HG02981 (cell line): ENCODE measurements around the gene FOXJ3.

Source experiments
- ATAC-seq: cut with Tn5 transposase; IDR thresholded peaks from one replicate; pipeline ENCODE4 v1.9.1; 2021; ENCODE audit warnings: mild to moderate bottlenecking, moderate library complexity; ENCODE audit not compliant: unreplicated experiment

The FOXJ3 gene

GRCh38 chr1:42334240-42335049 is 590 bp downstream of the FOXJ3 start:
- peak; percentile 50 for ATAC-seq

DNA sequence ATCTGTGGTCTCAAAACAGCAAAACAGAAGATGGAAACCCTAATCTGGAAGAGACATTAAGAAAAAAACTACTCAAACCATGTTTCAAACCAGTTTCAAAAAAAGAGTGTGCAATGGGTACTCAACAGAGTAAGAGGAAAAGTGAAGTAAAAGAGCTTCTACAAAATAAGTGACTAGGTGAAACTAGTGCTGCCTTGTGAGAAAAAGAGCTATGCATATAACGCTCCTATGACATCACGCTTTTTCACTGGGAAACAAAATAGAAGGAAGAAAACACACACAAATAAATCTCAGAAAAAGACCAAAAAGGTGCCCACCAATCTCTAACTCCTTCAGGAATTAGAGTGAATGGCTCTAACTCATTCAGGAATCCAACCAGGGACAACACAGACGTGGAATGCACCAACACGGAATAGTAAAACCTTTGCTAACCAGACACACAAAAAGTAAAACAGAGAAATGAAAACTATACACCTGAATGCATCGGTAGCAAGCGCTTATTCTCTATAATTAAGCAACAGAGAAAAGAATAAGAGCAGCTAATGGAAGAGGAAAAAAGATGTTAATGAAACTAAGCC is 1.3 kb downstream of the FOXJ3 start:
- ATAC-seq, result peak; percentile 6

GRCh38 chr1:42332877-42333276 is 2.2 kb downstream of the FOXJ3 start:
- no peak for ATAC-seq

- no peak for ATAC-seq
These were observed 4.8 kb downstream of the FOXJ3 start for GRCh38 chr1:42330215-42330614.

DNA sequence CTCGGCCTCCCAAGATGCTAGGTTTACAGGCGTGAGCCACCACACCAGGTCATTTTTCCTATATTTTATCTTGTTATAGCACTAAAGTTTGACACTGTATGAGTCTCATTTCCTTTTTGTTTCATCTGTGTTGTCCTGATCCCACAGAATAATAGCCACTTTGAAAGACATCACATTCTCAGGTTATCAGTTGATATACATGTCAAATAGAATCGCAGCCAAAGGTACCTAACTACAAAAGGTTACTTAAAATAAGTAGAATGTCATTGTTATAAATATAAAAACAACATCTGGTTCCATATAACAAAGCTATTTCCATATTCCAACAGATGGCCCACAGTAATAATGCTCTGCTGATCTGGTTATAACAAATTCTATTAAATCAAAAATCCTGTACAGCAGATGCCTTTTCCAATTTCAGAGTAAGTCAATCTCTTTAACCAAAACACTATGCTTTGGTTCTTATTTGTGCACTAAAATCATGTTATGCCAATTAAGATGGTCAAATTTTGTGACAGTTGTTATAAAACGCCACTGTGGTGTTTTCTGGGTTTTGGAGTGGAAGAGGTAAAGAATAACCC is 6.0 kb downstream of the FOXJ3 start:
- ATAC-seq, result no peak

- ATAC-seq, result no peak
These were observed 6.9 kb downstream of the FOXJ3 start for GRCh38 chr1:42328047-42328625.

DNA sequence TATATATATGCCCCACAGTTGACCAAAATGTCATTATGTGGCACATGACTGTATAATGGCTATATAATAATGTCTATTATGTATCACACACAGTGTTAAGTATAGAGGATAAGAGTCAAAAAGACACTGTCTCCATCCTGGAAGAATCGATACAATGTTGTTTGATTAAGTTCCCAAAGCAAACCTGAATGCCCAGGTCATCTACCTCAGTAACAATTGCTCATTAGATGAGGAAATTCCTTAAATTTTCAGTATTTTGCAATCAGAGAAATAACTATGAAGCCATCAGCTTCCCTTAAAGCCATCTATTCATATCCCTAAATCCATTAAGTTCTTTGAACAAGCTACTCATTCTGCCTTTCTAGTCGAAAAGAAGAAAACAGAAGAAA is 10.0 kb downstream of the FOXJ3 start:
- ATAC-seq, result no peak

- no peak for ATAC-seq
These were observed 10.5 kb downstream of the FOXJ3 start for GRCh38 chr1:42324398-42325013.

DNA sequence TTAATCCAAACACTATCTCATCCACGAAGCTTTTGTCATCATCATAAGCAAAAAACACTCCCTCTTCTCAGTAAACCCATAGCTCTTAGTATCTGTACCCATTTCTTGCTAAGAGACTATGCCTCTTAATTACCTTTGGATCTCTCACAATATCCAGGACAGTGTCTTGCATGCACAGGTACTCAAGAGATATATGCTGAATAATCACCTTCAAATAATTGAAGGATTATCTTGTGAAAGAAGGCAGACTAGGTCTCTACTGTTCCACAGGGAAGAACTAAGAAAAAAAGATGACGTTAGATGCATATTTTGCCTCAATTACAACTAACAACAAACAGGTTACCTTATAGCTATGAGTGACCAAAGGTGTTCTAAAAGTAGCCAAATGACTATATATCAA is 11.5 kb downstream of the FOXJ3 start:
- ATAC-seq, result no peak

- no peak for ATAC-seq
These were observed 12.5 kb downstream of the FOXJ3 start for GRCh38 chr1:42322577-42322976.

- ATAC-seq, result no peak
These were observed 13.3 kb downstream of the FOXJ3 start for GRCh38 chr1:42321731-42322130.

DNA sequence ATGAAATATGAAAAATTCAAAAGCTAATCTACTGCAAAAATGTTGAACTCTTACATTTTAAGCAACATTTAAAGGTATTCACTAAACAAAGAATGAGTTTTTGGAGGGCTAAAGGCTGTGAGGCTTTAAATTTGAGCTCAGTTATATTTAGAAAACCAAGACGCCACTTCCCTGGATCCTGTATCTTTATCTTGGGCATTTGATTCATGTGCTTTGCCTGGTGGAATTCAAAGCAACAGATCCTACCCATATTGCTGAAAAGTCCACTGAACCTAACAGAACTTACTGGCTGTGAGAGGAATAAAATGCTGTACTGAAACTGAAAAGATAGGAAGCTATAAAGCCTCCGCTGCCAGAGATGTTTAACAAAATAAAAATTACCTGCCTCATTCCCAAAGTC is 14.3 kb downstream of the FOXJ3 start:
- no peak for ATAC-seq

DNA sequence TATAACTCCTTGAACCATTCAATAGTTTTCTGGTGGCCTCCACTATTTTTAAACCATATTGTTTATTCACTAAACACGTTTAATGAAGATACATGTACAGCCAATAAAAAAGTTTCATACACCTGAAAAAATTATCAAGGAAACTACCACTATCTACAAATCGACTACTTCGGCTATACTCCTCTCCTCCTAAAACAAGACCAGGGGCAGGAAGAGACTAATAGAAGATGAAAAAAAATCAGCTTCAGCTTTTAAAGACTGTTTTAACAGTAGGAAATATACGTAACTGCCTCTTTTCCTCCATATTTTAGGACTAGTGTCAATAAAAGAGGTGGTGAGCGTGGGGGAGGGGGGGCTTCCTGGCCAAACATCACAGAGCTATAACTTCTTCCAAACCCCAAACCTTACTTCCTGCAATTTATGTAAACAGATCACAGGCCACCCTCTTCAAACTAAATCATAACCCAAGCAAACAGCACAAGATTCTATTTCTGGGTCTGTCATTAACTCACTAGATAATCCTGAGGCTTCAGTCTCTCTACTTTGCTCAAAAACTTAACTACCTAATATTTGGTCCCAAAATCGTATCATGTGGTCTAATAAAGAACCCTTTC is 15.1 kb downstream of the FOXJ3 start:
- ATAC-seq, result no peak

GRCh38 chr1:42319128-42319851 is 15.7 kb downstream of the FOXJ3 start:
- no peak for ATAC-seq

DNA sequence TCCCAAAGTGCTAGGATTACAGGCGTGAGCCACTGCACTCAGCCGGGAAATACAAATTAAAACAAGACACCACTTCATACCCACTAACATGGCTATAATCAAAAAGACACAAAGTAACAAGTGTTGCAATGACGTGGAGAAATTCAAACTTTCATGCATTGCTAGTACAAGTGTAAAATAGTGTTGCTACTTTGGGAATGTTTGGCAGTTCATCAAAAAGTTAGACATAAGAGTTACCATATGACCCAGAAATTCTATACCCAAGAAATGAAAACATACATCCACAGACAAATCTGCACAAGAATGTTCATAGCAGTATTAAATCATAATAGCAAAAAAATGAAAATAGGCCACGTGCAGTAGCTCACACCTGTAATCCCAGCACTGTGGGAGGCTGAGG is 16.4 kb downstream of the FOXJ3 start:
- no peak for ATAC-seq

DNA sequence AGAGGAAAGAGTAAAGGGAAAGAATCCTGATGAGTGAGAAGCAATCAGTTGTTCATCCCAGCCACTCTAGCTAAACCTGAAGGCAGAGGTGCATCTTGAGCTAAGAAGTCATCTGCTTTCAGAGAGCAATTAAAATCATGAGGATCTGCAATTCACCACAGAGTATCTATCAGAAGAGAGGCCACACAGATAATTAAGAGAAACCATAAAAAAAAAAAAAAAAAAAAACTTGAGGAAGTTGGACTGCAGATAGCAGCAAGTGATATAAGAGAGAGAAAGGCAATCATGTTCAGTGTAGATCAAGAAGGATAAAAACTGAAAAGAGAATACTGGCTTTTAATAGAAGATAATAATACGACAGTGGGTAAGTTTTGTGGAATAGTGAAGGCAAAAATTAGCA is 17.7 kb downstream of the FOXJ3 start:
- no peak for ATAC-seq

- no peak for ATAC-seq
These were observed 18.7 kb downstream of the FOXJ3 start for GRCh38 chr1:42316292-42316691.

GRCh38 chr1:42315500-42315899 is 19.5 kb downstream of the FOXJ3 start:
- ATAC-seq, result no peak

- ATAC-seq, result no peak
These were observed 21.1 kb downstream of the FOXJ3 start for GRCh38 chr1:42313970-42314369.

DNA sequence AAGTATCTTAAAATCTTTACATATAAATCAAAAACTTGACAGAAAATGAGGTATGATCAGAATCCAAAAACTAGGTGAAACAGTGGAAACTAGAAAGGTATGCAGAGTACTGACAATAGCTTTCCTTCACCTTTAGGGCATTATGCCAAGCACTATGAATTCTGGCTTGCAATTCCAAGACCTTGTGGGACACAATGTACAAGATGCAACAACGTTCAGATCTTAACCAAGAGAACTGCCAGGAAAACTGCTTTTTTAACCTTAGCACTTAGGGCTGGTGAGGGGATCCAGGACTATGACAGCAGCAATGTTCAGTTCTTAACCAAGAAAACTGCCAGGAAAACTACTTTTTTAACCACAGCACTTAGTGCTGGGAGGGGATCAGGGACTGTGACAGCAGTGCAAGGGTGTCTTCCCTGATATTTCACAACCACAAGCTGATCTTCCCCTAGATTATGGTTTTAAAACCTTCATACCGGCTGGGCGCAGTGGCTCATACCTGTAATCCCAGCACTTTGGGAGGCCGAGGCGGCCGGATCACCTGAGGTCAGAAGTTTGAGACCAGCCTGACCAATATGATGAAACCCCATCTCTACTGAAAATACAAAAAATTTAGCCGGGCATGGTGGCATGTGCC is 22.3 kb downstream of the FOXJ3 start:
- no peak for ATAC-seq
